ENCODE data around the gene RIPK3. TPM values are rescaled to one million over a fixed set of nuclear protein-coding genes. Genes with fewer than 3 reads are reported as not detected.

The RIPK3 gene
- total RNA-seq, 1 donor from 2014 or later, result 14.5 TPM

DNA sequence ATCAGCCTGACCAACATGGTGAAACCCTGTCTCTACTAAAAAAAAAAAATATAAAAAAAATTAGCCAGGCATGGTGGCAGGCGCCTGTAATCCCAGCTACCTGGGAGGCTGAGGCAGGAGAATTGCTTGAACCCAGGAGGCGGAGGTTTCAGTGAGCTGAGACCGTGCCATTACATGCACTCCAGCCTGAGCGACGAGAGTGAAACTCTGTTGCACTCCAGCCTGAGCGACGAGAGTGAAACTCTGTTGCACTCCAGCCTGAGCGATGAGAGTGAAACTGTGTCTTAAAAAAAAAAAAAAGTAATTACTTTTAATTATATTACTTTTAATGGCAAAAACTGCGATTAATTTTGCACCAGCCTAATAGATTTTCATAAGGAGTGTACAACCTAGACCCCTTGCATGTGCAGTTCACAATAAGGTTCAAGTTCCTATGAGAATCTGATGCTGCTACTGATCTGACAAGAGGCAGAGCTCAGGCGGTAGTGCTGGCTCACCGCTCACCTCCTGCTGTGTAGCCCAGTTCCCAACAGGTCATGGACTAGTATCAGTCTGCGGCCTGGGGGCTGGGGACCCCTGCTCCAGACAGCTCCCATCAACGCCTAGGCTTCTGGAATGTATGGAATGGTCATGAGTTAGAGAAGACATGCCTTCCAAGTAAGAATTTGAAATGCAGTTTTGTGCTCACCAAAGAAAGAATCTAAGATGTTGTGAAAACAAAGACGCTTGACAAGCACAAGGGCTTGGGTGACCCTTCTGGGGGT is 18.4 kb downstream of the RIPK3 start:
- peaks cover 7% of the 10 kb centered on the region for H3K36me3 Mint-ChIP-seq (ENCODE audit: low read depth)
- H3K27ac Mint-ChIP-seq, result no peak overlapping the region
- intact Hi-C loops (cut with micrococcal nuclease), result no loop called here

DNA sequence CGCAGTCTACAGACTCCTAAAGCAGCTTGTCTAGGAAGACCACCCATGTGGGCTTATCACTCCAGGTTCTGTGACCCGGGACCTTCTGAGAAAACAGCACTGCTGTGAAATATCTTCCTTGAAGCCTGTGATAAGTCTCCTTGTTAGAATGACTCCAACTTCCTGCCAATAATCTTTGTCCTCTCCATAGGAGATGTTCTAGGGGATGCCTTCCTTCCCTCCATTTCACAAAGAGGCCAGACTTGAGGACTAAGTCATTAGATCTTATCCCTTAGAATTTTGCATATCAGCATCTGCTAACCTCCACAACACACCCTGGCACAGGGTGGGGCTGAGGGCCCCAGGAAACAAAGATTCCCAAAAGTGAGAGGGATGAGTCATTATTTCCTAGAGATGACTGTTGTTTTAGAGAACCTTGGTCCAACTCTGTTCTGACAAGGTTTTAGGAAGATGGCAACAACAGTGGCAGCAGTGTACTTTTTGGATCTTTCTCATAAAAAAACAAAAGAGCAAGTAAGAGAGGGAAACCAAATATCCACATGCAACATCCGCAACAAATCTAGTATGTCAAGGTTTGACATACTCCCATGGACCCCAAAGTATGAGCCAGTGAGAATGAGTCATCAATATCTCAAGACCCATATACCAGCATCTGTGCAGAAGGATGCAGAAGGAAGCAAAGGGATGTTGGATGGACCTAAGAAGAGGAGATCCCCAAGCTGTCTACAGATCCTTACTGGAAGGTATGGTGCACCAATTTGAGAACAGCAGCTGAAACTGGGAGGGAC is 22.5 kb downstream of the RIPK3 start:
- Mint-ChIP-seq H3K9me3 (no peaks in the 10 kb centered on the region), H3K27ac (peak overlapping the region; percentile 56), H3K27me3 (ENCODE audit: insufficient read depth) (peaks cover 5% of the 10 kb centered on the region), H3K4me3 (no peak overlapping the region), H3K4me1 (ENCODE audit: low read depth) (peaks cover 47% of the 10 kb centered on the region), H3K36me3 (ENCODE audit: low read depth) (peaks cover 19% of the 10 kb centered on the region)
- DNase-seq (ENCODE audit: low spot score), result no peak
- intact Hi-C loops (cut with micrococcal nuclease), result no loop called here

More for the DNA sequence above, 18.4 kb downstream of the RIPK3 start:
- H3K4me1 Mint-ChIP-seq (ENCODE audit: low read depth), result peaks cover 12% of the 10 kb centered on the region
- H3K27me3 Mint-ChIP-seq (ENCODE audit: insufficient read depth), result peaks cover 7% of the 10 kb centered on the region
- H3K9me3 Mint-ChIP-seq, result no peaks in the 10 kb centered on the region
- H3K4me3 Mint-ChIP-seq, result no peak overlapping the region
- no peak for DNase-seq (ENCODE audit: low spot score)

DNA sequence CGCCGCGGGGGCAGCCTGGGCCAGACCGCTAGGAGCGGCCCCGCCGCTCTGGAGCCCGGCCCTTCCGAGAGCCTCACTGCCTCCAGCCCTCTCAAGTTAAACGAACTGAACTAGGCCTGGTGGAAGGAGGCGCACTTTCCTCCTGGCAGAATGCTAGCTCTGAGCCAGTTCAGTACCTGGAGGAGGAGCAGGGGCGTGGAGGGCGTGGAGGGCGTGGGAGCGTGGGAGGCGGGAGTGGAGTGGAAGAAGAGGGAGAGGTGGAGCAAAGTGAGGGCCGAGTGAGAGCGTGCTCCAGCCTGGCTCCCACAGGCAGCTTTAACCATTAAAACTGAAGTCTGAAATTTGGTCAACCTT is 23.2 kb downstream of the RIPK3 start:
- no peak for DNase-seq (ENCODE audit: low spot score)
- intact Hi-C loops (cut with micrococcal nuclease), result no loop called here
- Mint-ChIP-seq H3K27me3 (ENCODE audit: insufficient read depth) (peaks cover 5% of the 10 kb centered on the region), H3K27ac (no peak overlapping the region), H3K36me3 (ENCODE audit: low read depth) (peaks cover 24% of the 10 kb centered on the region), H3K4me3 (no peak overlapping the region), H3K4me1 (ENCODE audit: low read depth) (peaks cover 55% of the 10 kb centered on the region), H3K9me3 (no peaks in the 10 kb centered on the region)

DNA sequence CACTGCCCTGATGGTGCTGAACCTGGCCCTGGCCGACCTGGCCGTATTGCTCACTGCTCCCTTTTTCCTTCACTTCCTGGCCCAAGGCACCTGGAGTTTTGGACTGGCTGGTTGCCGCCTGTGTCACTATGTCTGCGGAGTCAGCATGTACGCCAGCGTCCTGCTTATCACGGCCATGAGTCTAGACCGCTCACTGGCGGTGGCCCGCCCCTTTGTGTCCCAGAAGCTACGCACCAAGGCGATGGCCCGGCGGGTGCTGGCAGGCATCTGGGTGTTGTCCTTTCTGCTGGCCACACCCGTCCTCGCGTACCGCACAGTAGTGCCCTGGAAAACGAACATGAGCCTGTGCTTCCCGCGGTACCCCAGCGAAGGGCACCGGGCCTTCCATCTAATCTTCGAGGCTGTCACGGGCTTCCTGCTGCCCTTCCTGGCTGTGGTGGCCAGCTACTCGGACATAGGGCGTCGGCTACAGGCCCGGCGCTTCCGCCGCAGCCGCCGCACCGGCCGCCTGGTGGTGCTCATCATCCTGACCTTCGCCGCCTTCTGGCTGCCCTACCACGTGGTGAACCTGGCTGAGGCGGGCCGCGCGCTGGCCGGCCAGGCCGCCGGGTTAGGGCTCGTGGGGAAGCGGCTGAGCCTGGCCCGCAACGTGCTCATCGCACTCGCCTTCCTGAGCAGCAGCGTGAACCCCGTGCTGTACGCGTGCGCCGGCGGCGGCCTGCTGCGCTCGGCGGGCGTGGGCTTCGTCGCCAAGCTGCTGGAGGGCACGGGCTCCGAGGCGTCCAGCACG is 23.8 kb downstream of the RIPK3 start:
- Mint-ChIP-seq H3K4me1 (ENCODE audit: low read depth) (peaks cover 57% of the 10 kb centered on the region), H3K27ac (no peak overlapping the region), H3K36me3 (ENCODE audit: low read depth) (peaks cover 24% of the 10 kb centered on the region), H3K9me3 (no peaks in the 10 kb centered on the region), H3K4me3 (no peak overlapping the region), H3K27me3 (ENCODE audit: insufficient read depth) (peaks cover 5% of the 10 kb centered on the region)
- no peak for DNase-seq (ENCODE audit: low spot score)
- intact Hi-C loops (cut with micrococcal nuclease), result no loop called here

DNA sequence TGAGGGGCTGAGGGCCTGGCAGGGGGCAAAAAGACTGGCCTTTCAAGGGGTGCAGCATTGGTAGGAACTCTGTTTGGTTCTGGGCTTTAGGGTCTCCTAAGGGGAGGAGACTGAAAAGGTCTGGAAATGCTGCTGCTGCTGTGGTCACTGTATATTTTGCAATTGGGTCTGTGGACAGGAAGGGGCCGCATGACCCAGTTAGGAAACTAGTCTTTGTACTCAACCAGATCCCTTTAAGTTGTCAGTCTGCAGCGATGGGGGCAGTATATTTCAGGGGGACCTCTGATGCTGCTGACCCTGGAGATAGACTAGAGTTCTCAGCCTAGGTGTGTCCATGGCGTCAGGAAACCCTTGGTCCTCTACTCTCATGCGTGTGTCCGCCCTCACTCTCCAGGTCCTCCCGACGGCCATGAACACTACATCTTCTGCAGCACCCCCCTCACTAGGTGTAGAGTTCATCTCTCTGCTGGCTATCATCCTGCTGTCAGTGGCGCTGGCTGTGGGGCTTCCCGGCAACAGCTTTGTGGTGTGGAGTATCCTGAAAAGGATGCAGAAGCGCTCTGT is 24.5 kb downstream of the RIPK3 start:
- peaks cover 58% of the 10 kb centered on the region for H3K4me1 Mint-ChIP-seq (ENCODE audit: low read depth)
- intact Hi-C loops (cut with micrococcal nuclease), result no loop called here
- H3K4me3 Mint-ChIP-seq, result no peak overlapping the region

DNA sequence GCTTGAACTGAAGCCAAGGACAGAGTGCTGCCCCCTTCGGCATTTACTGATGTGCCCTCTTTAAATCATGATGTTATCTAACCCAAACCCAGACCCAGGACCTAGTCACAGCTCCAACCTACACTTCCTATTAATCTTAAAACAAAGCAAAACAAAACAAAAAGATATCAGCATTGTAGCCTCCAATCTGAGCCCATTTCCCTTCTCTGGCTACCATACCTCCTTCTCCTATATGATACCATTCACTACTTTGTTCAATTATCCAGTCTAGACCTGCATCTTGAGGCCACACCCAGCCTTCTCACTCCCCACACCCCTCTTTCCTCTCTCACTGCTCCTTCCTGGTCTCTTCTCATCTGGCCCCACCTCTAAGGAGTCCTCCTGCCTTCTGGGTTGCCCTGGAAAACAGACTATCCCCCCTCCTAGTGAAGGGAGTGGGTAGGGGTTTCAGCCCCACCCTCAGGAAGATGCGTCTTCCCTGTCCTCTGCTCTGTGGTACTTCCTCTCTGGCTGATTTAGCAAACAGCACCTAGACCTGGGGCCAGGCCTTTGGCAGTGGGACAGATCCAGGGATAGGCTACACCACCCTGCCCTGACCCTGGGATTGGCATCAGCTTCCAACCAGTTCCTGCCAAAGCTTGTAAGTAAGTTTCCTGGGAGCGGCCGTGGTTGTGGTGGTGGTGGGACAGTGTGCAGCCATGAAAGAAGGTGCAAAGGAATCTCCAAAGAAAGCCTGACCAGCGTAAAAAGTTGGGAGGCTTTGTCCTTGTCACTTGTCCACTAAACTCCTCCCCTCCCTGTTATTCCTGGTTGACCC is 25.2 kb downstream of the RIPK3 start:
- H3K9me3 Mint-ChIP-seq, result no peaks in the 10 kb centered on the region
- H3K27me3 Mint-ChIP-seq (ENCODE audit: insufficient read depth), result peaks cover 6% of the 10 kb centered on the region
- peak overlapping the region; percentile 41 for H3K4me3 Mint-ChIP-seq
- peaks cover 25% of the 10 kb centered on the region for H3K36me3 Mint-ChIP-seq (ENCODE audit: low read depth)
- peaks cover 66% of the 10 kb centered on the region for H3K4me1 Mint-ChIP-seq (ENCODE audit: low read depth)
- peak overlapping the region; percentile 72 for H3K27ac Mint-ChIP-seq
- intact Hi-C loops (cut with micrococcal nuclease), result no loop called here
- no peak for DNase-seq (ENCODE audit: low spot score)

More for the DNA sequence above, 24.5 kb downstream of the RIPK3 start:
- no peak for DNase-seq (ENCODE audit: low spot score)
- H3K9me3 Mint-ChIP-seq, result no peaks in the 10 kb centered on the region
- H3K27ac Mint-ChIP-seq, result no peak overlapping the region
- H3K27me3 Mint-ChIP-seq (ENCODE audit: insufficient read depth), result peaks cover 5% of the 10 kb centered on the region
- peaks cover 24% of the 10 kb centered on the region for H3K36me3 Mint-ChIP-seq (ENCODE audit: low read depth)

DNA sequence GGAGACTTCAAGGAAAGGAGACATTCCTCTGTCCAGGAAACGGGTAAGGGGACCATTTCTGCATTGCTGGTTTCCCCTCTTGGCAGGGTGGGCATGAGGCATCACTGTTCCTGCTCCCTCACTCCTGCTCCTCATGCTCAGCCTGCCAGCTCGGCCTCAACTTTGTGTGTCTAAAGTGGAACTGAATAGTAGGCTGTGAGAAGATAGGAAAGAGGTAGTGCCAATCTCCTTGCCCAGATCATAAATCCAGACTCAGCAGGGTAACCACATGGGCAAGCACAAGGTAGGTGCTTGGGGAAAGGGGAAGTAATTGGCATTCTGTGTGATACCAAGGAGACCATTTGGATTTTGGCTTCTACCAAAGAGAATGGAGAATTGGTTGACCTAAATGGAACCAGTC is 25.9 kb downstream of the RIPK3 start:
- H3K9me3 Mint-ChIP-seq, result no peaks in the 10 kb centered on the region
- peaks cover 4% of the 10 kb centered on the region for H3K27me3 Mint-ChIP-seq (ENCODE audit: insufficient read depth)
- intact Hi-C loops (cut with micrococcal nuclease), result loop anchor here (2.0 kb wide), 2 partner anchors 15 to 19 kb away; partner anchors contain the start of genes DHRS1 and NOP9
- DNase-seq (ENCODE audit: low spot score), result no peak
- H3K4me1 Mint-ChIP-seq (ENCODE audit: low read depth), result peaks cover 72% of the 10 kb centered on the region
- H3K27ac Mint-ChIP-seq, result peak overlapping the region; percentile 78
- peak overlapping the region; percentile 41 for H3K4me3 Mint-ChIP-seq
- peaks cover 30% of the 10 kb centered on the region for H3K36me3 Mint-ChIP-seq (ENCODE audit: low read depth)

DNA sequence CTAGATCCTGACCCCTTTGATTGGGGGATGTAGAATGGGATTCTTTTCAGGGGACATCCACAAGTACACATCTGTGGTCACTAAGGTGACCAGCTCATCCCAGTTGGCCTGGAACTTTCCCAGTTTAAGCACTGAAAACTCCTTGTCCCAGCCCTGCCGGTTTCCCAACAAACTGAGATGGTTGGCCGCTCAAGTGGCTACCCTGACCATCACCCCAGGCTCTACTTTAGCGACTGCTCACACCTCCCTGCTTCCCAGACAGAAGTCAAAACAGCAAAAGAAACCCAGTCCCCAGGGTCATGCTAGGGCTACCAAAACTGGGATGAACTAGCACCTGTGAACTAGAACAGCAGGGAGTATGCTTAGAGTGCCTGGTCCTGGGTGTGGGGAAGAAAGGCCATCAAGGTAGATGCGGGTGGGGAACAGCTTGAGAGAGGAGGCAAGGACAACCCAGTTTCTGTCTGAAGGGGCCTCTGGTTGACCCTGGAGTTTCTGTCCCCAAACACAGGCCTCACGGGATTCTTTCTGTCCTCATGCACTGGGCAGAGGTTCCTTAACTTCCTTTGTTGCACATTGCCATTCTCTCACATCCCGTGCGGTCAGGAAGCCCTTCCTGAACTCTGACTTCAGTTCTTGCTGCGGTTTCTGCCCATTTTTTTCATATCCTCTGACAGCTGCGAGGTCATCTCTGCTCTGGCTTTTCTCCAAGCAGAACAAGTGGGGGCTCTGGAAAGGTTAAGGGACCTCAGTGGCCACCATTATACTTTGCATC is 26.9 kb downstream of the RIPK3 start:
- Mint-ChIP-seq H3K4me3 (peak overlapping the region; percentile 85), H3K27me3 (ENCODE audit: insufficient read depth) (peaks cover 4% of the 10 kb centered on the region), H3K4me1 (ENCODE audit: low read depth) (peaks cover 79% of the 10 kb centered on the region), H3K27ac (peak overlapping the region; percentile 78), H3K9me3 (no peaks in the 10 kb centered on the region), H3K36me3 (ENCODE audit: low read depth) (peaks cover 36% of the 10 kb centered on the region)
- intact Hi-C loops (cut with micrococcal nuclease), result loop anchor here (2.0 kb wide), 2 partner anchors 14 to 20 kb away; partner anchors contain the start of genes DHRS1 and NOP9
- peak; percentile 40 for DNase-seq (ENCODE audit: low spot score)

DNA sequence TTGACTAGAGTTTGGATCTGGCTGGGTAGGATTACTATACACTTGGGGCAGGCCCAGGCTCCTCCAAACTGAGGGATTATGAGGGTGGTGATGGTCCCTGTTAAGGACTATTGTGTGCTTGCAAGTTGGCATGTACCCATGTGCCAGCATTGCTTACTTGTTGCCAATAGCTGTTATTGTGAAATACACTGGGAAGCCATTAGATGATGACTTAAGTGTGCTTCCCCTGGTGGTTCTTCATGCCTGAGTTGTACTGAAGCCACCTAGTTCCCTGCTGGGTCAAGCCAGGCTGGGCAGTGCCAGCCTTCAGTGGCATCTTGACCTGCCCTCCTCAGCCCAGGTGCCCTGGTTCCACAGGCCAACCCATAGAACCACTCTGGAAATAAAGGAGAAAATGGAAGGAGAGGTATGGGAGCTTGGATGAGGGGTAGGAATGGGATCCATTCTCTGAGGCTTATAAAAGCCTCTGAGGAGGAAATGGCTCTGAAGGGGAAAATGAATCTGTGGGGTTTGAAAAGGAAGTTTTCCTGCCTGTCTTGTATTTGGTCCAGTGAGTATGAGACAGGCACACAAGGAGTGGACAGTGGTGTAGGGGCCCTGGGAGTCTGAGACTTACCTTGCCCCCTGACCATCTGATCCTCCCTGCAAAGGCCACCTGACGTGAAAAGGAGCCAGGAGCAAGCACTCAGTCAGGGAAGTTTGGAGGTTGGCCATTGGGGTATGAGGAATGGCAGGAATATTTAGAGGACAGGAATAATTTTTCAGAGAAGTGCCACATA is 27.8 kb downstream of the RIPK3 start:
- no peaks in the 10 kb centered on the region for H3K9me3 Mint-ChIP-seq
- peaks cover 1% of the 10 kb centered on the region for H3K27me3 Mint-ChIP-seq (ENCODE audit: insufficient read depth)
- H3K4me1 Mint-ChIP-seq (ENCODE audit: low read depth), result peaks cover 79% of the 10 kb centered on the region
- H3K36me3 Mint-ChIP-seq (ENCODE audit: low read depth), result peaks cover 37% of the 10 kb centered on the region
- DNase-seq (ENCODE audit: low spot score), result no peak
- H3K4me3 Mint-ChIP-seq, result peak overlapping the region; percentile 85
- intact Hi-C loops (cut with micrococcal nuclease), result loop anchor here (2.0 kb wide), 2 partner anchors 13 to 21 kb away; partner anchors contain the start of genes DHRS1 and NOP9
- H3K27ac Mint-ChIP-seq, result peak overlapping the region; percentile 81

DNA sequence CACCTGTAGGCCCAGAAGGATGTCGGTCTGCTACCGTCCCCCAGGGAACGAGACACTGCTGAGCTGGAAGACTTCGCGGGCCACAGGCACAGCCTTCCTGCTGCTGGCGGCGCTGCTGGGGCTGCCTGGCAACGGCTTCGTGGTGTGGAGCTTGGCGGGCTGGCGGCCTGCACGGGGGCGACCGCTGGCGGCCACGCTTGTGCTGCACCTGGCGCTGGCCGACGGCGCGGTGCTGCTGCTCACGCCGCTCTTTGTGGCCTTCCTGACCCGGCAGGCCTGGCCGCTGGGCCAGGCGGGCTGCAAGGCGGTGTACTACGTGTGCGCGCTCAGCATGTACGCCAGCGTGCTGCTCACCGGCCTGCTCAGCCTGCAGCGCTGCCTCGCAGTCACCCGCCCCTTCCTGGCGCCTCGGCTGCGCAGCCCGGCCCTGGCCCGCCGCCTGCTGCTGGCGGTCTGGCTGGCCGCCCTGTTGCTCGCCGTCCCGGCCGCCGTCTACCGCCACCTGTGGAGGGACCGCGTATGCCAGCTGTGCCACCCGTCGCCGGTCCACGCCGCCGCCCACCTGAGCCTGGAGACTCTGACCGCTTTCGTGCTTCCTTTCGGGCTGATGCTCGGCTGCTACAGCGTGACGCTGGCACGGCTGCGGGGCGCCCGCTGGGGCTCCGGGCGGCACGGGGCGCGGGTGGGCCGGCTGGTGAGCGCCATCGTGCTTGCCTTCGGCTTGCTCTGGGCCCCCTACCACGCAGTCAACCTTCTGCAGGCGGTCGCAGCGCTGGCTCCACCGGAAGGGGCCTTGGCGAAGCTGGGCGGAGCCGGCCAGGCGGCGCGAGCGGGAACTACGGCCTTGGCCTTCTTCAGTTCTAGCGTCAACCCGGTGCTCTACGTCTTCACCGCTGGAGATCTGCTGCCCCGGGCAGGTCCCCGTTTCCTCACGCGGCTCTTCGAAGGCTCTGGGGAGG is 28.9 kb downstream of the RIPK3 start, which contains the start of gene LTB4R:
Gene LTB4R (plus strand): TSS at position 857 of the 959 bp plus-strand sequence. CDS start 4,150 bp downstream, outside the sequence.
- H3K4me1 Mint-ChIP-seq (ENCODE audit: low read depth), result peaks cover 81% of the 10 kb centered on the region
- intact Hi-C loops (cut with micrococcal nuclease), result loop anchor here (1.0 kb wide), 1 partner anchor 120 kb away; no protein-coding TSS in a partner anchor
- H3K27me3 Mint-ChIP-seq (ENCODE audit: insufficient read depth), result peaks cover 1% of the 10 kb centered on the region
- peak within 1 kb of the TSS; percentile 84 for H3K27ac Mint-ChIP-seq
- peak; percentile 59 for DNase-seq (ENCODE audit: low spot score)
- peaks cover 47% of the 10 kb centered on the region for H3K36me3 Mint-ChIP-seq (ENCODE audit: low read depth)
- H3K9me3 Mint-ChIP-seq, result no peaks in the 10 kb centered on the region
- H3K4me3 Mint-ChIP-seq, result peak within 1 kb of the TSS; percentile 85

Data from activated T-helper 1 cell treated with anti-CD3 and anti-CD28 coated beads, Interleukin-12 subunit alpha, Interleukin-12 subunit beta, Interleukin-2, Interleukin-4 antibody, amounts not matched to agents 30 ng/mL and 10 ng/mL and 1 ng/mL, durations not matched to agents 14 hours and 24 hours and 36 hours (primary cell).